Measurements from ENCODE around the gene CSNK2A1. TPM values are rescaled to one million over a fixed set of nuclear protein-coding genes. Genes with fewer than 3 reads are reported as not detected.
A peak's percentile ranks its signal among the peaks of the same experiment; 100 is the strongest.

CSNK2A1 gene
- total RNA-seq, 6 experiments from 2014 or later = 30.4 to 62.6 (median 37.1) TPM

DNA sequence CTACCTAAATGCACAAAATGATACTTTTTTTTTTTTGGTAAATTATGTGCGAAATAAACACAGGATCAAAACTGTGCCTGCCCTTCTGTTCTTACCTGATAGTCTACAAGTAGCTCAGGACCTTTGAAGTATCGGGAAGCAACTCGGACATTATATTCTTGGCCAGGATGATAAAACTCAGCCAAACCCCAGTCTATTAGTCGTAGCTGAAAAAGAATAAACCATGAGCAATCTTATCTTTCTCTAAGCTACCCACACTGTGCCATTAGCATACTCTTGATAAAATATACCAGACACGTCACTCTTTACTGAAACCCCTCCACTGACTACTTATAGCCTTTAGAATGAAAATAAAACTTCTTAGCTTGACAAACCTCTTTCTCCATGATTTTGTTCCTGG is 51.4 kb downstream of the CSNK2A1 start:
- 97% methylated on average over 5 of the region's 5 CpGs for WGBS (ENCODE audit: insufficient coverage, low coverage, low lambda C conversion rate, missing lambda C conversion rate)
- no peak for ATAC-seq
- intact Hi-C loops (cut with DNase I) = no loop called here
- H3K36me3 ChIP-seq = peaks cover 10 to 56% (median 25%) of the 10 kb centered on the region in 4 donors
- no peak overlapping the region for H3K4me3 ChIP-seq
- no peaks in the 10 kb centered on the region for H3K9me3 ChIP-seq
- no peaks in the 10 kb centered on the region for H3K27me3 ChIP-seq
- TF ChIP-seq, protein P1, sequence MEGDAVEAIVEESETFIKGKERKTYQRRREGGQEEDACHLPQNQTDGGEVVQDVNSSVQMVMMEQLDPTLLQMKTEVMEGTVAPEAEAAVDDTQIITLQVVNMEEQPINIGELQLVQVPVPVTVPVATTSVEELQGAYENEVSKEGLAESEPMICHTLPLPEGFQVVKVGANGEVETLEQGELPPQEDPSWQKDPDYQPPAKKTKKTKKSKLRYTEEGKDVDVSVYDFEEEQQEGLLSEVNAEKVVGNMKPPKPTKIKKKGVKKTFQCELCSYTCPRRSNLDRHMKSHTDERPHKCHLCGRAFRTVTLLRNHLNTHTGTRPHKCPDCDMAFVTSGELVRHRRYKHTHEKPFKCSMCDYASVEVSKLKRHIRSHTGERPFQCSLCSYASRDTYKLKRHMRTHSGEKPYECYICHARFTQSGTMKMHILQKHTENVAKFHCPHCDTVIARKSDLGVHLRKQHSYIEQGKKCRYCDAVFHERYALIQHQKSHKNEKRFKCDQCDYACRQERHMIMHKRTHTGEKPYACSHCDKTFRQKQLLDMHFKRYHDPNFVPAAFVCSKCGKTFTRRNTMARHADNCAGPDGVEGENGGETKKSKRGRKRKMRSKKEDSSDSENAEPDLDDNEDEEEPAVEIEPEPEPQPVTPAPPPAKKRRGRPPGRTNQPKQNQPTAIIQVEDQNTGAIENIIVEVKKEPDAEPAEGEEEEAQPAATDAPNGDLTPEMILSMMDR (IDR thresholded peaks at IDR 0.05) = no peak
- TF ChIP-seq POLR2A (IDR thresholded peaks at IDR 0.05) = no peak
- no peak for DNase-seq
- no peak overlapping the region for H3K27ac ChIP-seq
- H3K4me1 ChIP-seq = peaks cover 0 to 17% (median 8%) of the 10 kb centered on the region in 4 donors

DNA sequence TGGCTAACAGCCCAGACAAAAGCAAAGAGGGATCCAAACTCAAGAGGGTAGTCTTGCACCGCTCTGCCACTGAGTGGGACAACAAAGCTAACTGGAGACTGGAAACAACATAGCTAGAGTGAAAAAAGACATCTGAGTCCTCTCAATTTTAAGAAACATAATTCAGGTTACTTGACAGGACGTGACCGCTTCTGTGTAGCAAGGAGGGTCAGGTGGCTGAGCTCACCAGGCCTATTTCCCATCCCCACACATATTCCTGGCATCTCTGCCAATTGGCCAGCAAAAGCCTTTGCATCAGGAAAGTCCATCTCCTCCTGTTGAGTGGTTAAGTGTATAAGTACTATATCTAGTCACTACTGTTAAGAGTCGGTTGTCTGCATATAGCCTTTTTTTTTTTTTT is 55.9 kb downstream of the CSNK2A1 start:
- ATAC-seq (no peak), DNase-seq (no peak)
- Histone ChIP-seq H3K36me3 (peaks cover 10 to 69% (median 35%) of the 10 kb centered on the region in 4 donors), H3K4me1 (peaks cover 0 to 13% (median 0%) of the 10 kb centered on the region in 4 donors), H3K27me3 (no peaks in the 10 kb centered on the region), H3K9me3 (no peaks in the 10 kb centered on the region), H3K4me3 (no peak overlapping the region), H3K27ac (no peak overlapping the region)
- no peak for TF ChIP-seq POLR2A (IDR thresholded peaks at IDR 0.05)
- TF ChIP-seq, protein P1 (IDR thresholded peaks at IDR 0.05) = no peak
- intact Hi-C loops (cut with DNase I) = loop anchor here (5.0 to 10.0 kb wide), 2 partner anchors 130 to 133 kb away; no protein-coding TSS in a partner anchor
- WGBS (ENCODE audit: insufficient coverage, low coverage, low lambda C conversion rate, missing lambda C conversion rate) = 100% methylated on average over 3 of the region's 4 CpGs

DNA sequence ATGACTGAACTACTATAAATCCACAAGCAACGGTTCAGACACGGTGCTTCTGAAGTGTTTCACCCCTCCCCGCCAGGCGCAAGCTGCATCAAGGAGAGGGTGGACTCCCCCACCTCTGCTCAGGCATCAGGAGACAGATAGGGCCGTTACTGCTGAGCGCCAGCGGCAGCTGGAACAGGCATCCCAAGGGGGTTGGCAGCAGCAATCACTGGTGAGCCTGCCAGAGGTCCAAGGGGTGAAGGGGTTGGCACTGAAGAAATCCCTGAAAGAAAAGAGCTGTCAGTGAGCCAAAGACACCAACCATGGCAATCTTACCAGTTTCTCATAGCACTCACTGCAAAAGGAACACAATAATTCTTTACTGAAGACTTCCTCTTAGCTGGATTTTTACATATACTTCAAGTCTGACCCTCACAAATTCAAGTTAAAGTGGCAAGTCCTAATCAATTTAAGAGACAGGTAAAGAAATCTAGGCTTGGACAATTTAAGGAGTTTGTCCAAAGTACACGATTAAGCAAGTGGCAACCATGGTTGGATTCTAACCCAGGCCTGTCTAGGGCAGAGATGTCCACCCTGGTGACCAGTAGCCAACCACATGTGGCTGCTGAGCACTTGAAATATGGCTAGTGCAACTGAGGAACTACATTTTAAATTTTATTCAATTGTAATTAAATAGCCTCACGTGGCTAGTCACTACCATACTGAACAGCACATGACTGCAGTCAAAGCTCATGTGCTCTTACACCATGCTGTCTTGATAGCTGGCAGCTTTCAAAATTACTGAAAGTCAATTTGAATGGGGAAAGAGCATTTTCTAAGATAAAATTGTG is 59.6 kb downstream of the CSNK2A1 start:
- Histone ChIP-seq H3K9me3 (no peaks in the 10 kb centered on the region), H3K4me3 (no peak overlapping the region), H3K27ac (no peak overlapping the region), H3K4me1 (peaks cover 0 to 21% (median 0%) of the 10 kb centered on the region in 4 donors), H3K36me3 (peaks cover 5 to 48% (median 29%) of the 10 kb centered on the region in 4 donors), H3K27me3 (no peaks in the 10 kb centered on the region)
- DNase-seq = peak in 2 of 3 donors; percentile 63 to 72
- no peak for TF ChIP-seq POLR2A (IDR thresholded peaks at IDR 0.05)
- peak in 3 of 4 donors; percentile 59 to 80 (median 67) for ATAC-seq
- WGBS (ENCODE audit: insufficient coverage, low coverage, low lambda C conversion rate, missing lambda C conversion rate) = 50% methylated on average over 8 of the region's 9 CpGs
- intact Hi-C loops (cut with DNase I) = loop anchor here in 1 of 2 donors (10.0 kb wide), 1 partner anchor 129 kb away; no protein-coding TSS in a partner anchor

DNA sequence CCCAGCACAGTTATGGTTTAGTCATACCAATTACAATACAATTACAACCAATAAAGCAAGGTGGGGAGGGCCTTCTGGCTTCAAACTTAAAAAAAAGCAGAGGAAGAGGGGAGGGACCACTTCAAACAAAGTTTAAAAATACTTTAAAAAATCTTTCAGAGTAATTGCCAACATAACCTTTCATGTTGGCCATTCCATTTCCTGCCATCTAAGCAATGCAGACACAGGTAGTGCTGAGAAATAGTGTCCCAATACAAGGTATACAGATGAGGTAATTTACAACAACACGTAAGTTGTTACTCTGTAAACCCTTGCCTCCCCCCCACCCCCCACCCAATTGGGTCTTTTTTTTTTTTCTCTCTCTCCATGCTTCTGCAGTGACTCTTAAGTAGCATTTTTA is 62.4 kb downstream of the CSNK2A1 start:
- H3K36me3 ChIP-seq = peaks cover 0 to 20% (median 9%) of the 10 kb centered on the region in 4 donors
- H3K4me3 ChIP-seq = no peak overlapping the region
- H3K27ac ChIP-seq = no peak overlapping the region
- peaks cover 0 to 25% (median 0%) of the 10 kb centered on the region in 4 donors for H3K4me1 ChIP-seq
- no peaks in the 10 kb centered on the region for H3K27me3 ChIP-seq
- intact Hi-C loops (cut with DNase I) = loop anchor here in 1 of 2 donors (10.0 kb wide), 1 partner anchor 126 kb away; no protein-coding TSS in a partner anchor
- no peak for DNase-seq
- no peak for ATAC-seq
- WGBS (ENCODE audit: insufficient coverage, low coverage, low lambda C conversion rate, missing lambda C conversion rate) = 100% methylated on average over 1 of the region's 1 CpG
- TF ChIP-seq, protein P1 (IDR thresholded peaks at IDR 0.05) = no peak
- TF ChIP-seq POLR2A (IDR thresholded peaks at IDR 0.05) = no peak
- no peaks in the 10 kb centered on the region for H3K9me3 ChIP-seq

DNA sequence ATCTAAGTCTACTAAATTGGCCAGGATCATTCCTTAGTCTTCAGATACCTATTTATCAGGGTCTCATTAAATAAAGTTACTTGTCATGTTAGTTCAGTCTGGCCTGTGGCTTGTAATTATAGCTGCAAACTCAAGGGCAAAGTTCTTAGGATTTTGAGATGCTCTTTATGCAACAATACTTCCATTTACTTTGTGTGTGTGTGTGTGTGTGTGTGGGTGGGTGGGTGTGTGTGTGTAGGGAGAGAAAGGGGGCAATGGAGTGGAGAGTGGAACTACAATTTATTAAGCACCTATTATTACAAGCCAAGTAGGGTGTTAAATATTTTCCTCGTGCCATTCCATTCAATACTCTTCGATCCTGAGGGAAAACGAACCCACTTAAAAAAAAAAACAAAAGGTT is 63.5 kb downstream of the CSNK2A1 start:
- peaks cover 0 to 25% (median 0%) of the 10 kb centered on the region in 4 donors for H3K4me1 ChIP-seq
- ATAC-seq (no peak), DNase-seq (no peak)
- H3K27ac ChIP-seq = no peak overlapping the region
- 16% methylated on average over 3 of the region's 3 CpGs for WGBS (ENCODE audit: insufficient coverage, low coverage, low lambda C conversion rate, missing lambda C conversion rate)
- no peaks in the 10 kb centered on the region for H3K27me3 ChIP-seq
- peaks cover 0 to 9% (median 4%) of the 10 kb centered on the region in 4 donors for H3K36me3 ChIP-seq
- intact Hi-C loops (cut with DNase I) = loop anchor here in 1 of 2 donors (10.0 kb wide), 1 partner anchor 125 kb away; no protein-coding TSS in a partner anchor
- no peak overlapping the region for H3K4me3 ChIP-seq
- TF ChIP-seq, protein P1 (IDR thresholded peaks at IDR 0.05) = no peak
- no peak for TF ChIP-seq POLR2A (IDR thresholded peaks at IDR 0.05)
- H3K9me3 ChIP-seq = no peaks in the 10 kb centered on the region
